GM23338 (cell line): ENCODE measurements around the gene DMRTC2. TPM values are rescaled to one million over a fixed set of nuclear protein-coding genes. Genes with fewer than 3 reads are reported as not detected.

Experiments
- ATAC-seq: fragments of 200-7000 bp; cut with Tn5 transposase; 3 replicates; pipeline ENCODE4 v1.9.1; 2020
- DNase-seq: peaks from one replicate; pipeline ENCODE4 v3.0.0-alpha.2; 2015; ENCODE audit warnings: low spot score
- H2AFZ ChIP-seq: fragments of 200-600 bp; sonication (generic); 2 replicates; pipeline ENCODE4 v1.8.0; 2016; ENCODE audit warnings: antibody characterized with exemption, mild to moderate bottlenecking, moderate library complexity
- H3F3A ChIP-seq: fragments of 200-600 bp; sonication (generic); replicated peaks from 2 replicates; pipeline ENCODE4 v1.8.0; 2017; ENCODE audit warnings: antibody characterized with exemption, mixed run types, low read depth
- H3K27ac ChIP-seq: fragments of 200-600 bp; sonication (generic); 2 replicates; pipeline ENCODE4 v1.6.1; 2016; ENCODE audit warnings: low read depth
- H3K27me3 ChIP-seq: fragments of 200-600 bp; sonication (generic); 2 replicates; pipeline ENCODE4 v1.8.0; 2016; ENCODE audit warnings: mild to moderate bottlenecking, mixed run types, moderate library complexity; ENCODE audit not compliant: insufficient read depth
- H3K36me3 ChIP-seq: fragments of 200-600 bp; sonication (generic); 2 replicates; pipeline ENCODE4 v1.8.0; 2016; ENCODE audit warnings: mild to moderate bottlenecking; ENCODE audit not compliant: insufficient read depth
- H3K4me1 ChIP-seq: fragments of 200-600 bp; sonication (generic); 2 replicates; pipeline ENCODE4 v1.8.0; 2016; ENCODE audit warnings: mild to moderate bottlenecking, moderate library complexity; ENCODE audit not compliant: insufficient read depth
- H3K4me2 ChIP-seq: fragments of 200-600 bp; sonication (generic); 2 replicates; pipeline ENCODE4 v1.7.1; 2017; ENCODE audit warnings: mixed run types
- H3K4me3 ChIP-seq: fragments of 200-600 bp; sonication (generic); 2 replicates; pipeline ENCODE4 v1.6.1; 2016; ENCODE audit warnings: mixed run types
- H3K79me2 ChIP-seq: fragments of 200-600 bp; sonication (generic); replicated peaks from 2 replicates; pipeline ENCODE4 v1.8.0; 2017; ENCODE audit warnings: mild to moderate bottlenecking; ENCODE audit not compliant: insufficient read depth
- H3K9me2 ChIP-seq: fragments of 200-600 bp; sonication (generic); 2 replicates; pipeline ENCODE4 v1.8.0; 2017; ENCODE audit not compliant: insufficient read depth
- H4K20me1 ChIP-seq: fragments of 200-600 bp; sonication (generic); replicated peaks from 2 replicates; pipeline ENCODE4 v1.8.0; 2017; ENCODE audit warnings: mild to moderate bottlenecking; ENCODE audit not compliant: insufficient read depth
- H3K27ac Mint-ChIP-seq: 2 replicates; pipeline ENCODE4 v1.8.0; 2020; ENCODE audit warnings: inconsistent platforms, mild to moderate bottlenecking, moderate library complexity, mixed read lengths
- H3K27me3 Mint-ChIP-seq: 3 replicates; pipeline ENCODE4 v1.8.0; 2022; ENCODE audit warnings: low read depth, mild to moderate bottlenecking, moderate library complexity, mixed read lengths, inconsistent platforms; ENCODE audit not compliant: insufficient read depth, poor library complexity
- H3K36me3 Mint-ChIP-seq: 3 replicates; pipeline ENCODE4 v1.8.0; 2021; ENCODE audit warnings: low read depth, mild to moderate bottlenecking, inconsistent platforms, moderate library complexity, mixed read lengths
- H3K4me1 Mint-ChIP-seq: 3 replicates; pipeline ENCODE4 v1.8.0; 2020; ENCODE audit warnings: mild to moderate bottlenecking, inconsistent platforms, mixed read lengths
- H3K4me3 Mint-ChIP-seq: 3 replicates; pipeline ENCODE4 v1.8.0; 2021; ENCODE audit warnings: moderate library complexity, mild to moderate bottlenecking, inconsistent platforms, mixed read lengths
- H3K9me3 Mint-ChIP-seq: 3 replicates; pipeline ENCODE4 v1.8.0; 2020; ENCODE audit warnings: moderate library complexity, mild to moderate bottlenecking, inconsistent platforms, mixed read lengths
- CREB1 ChIP-seq: fragments of 250-450 bp; sonication (Bioruptor Pico); IDR thresholded peaks from 2 replicates; pipeline ENCODE4 v1.5.0; 2020; ENCODE audit warnings: low read depth, mild to moderate bottlenecking, moderate library complexity
- EZH2 ChIP-seq: fragments of 200-600 bp; sonication (generic); IDR thresholded peaks from one replicate; pipeline ENCODE4 v1.8.0; 2017; ENCODE audit warnings: antibody characterized with exemption, mild to moderate bottlenecking, low read depth; ENCODE audit not compliant: unreplicated experiment
- EZH2phosphoT487 ChIP-seq: fragments of 200-600 bp; sonication (generic); IDR thresholded peaks from one replicate; pipeline ENCODE4 v1.8.1; 2018; ENCODE audit warnings: antibody characterized with exemption; ENCODE audit not compliant: unreplicated experiment
- JUNB ChIP-seq: IDR thresholded peaks from one replicate; pipeline ENCODE4 v1.6.1; 2016; ENCODE audit warnings: antibody characterized with exemption; ENCODE audit not compliant: unreplicated experiment
- NANOG ChIP-seq: IDR thresholded peaks from 2 replicates; pipeline ENCODE4 v1.6.1; 2016; ENCODE audit warnings: antibody characterized with exemption, borderline replicate concordance
- STAT1 ChIP-seq: IDR thresholded peaks from one replicate; pipeline ENCODE4 v1.6.1; 2016; ENCODE audit warnings: antibody characterized with exemption; ENCODE audit not compliant: unreplicated experiment
- ZNF114 ChIP-seq: fragments of 250-450 bp; sonication (Bioruptor Pico); IDR thresholded peaks from 2 replicates; pipeline ENCODE4 v1.5.0; 2020; ENCODE audit warnings: mild to moderate bottlenecking, moderate library complexity
- ZNF331 ChIP-seq: fragments of 250-450 bp; sonication (Bioruptor Pico); IDR thresholded peaks from 2 replicates; pipeline ENCODE4 v1.5.0; 2020; ENCODE audit warnings: low read depth, mild to moderate bottlenecking, moderate library complexity
- polyA plus RNA-seq: library from polyadenylated mRNA; unstranded; fragments of >200 nt; fragmentation: Nextera tagmentation; extraction: Ambion mirVana; gene quantifications from 2 replicates; pipeline ENCODE4 v1.2.1, GENCODE V29; 2016
- total RNA-seq: library from RNA; depleted of rRNA; stranded (reverse); fragments of >200 nt; shearing (Covaris generic); gene quantifications from 2 replicates; pipeline ENCODE4 v1.2.3, GENCODE V29; 2014
- TF ChIP-seq, protein P1 (sequence below): IDR thresholded peaks from one replicate; pipeline ENCODE4 v1.6.1; 2018; ENCODE audit warnings: antibody characterized with exemption; ENCODE audit not compliant: unreplicated experiment
- TF ChIP-seq, protein P2 (sequence below): fragments of 250-450 bp; sonication (Bioruptor Pico); IDR thresholded peaks from 2 replicates; pipeline ENCODE4 v1.5.0; 2020; ENCODE audit warnings: mild to moderate bottlenecking, moderate library complexity

Gene DMRTC2
- total and polyA plus RNA-seq, 2 experiments from 2014 or later: 0.21 TPM; not detected in 1

DNA sequence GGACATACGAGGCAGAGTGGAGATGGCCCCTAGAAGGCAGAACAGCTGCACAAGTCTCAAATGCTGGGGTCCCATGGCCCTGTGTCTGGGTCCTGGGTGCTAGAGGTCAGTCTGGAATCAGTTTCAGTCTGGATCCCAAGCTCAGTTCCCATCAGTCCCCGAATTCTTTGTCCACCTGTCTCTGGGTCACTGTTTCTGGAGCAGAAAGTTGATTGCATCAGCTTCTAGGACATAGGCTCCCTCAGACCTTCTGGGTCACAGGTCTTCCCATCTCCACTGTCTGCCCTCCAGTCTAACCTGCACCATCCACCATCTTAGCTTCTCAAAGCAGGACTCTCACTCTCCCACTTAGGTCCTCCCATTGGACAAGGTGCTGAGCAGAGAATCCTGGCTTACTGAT, 5.6 kb upstream of the DMRTC2 start (continued):
- TF ChIP-seq, protein P1, sequence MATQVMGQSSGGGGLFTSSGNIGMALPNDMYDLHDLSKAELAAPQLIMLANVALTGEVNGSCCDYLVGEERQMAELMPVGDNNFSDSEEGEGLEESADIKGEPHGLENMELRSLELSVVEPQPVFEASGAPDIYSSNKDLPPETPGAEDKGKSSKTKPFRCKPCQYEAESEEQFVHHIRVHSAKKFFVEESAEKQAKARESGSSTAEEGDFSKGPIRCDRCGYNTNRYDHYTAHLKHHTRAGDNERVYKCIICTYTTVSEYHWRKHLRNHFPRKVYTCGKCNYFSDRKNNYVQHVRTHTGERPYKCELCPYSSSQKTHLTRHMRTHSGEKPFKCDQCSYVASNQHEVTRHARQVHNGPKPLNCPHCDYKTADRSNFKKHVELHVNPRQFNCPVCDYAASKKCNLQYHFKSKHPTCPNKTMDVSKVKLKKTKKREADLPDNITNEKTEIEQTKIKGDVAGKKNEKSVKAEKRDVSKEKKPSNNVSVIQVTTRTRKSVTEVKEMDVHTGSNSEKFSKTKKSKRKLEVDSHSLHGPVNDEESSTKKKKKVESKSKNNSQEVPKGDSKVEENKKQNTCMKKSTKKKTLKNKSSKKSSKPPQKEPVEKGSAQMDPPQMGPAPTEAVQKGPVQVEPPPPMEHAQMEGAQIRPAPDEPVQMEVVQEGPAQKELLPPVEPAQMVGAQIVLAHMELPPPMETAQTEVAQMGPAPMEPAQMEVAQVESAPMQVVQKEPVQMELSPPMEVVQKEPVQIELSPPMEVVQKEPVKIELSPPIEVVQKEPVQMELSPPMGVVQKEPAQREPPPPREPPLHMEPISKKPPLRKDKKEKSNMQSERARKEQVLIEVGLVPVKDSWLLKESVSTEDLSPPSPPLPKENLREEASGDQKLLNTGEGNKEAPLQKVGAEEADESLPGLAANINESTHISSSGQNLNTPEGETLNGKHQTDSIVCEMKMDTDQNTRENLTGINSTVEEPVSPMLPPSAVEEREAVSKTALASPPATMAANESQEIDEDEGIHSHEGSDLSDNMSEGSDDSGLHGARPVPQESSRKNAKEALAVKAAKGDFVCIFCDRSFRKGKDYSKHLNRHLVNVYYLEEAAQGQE: no peak
- TF ChIP-seq ZNF331 (CRISPR knock-in tag): no peak
- TF ChIP-seq STAT1: no peak
- TF ChIP-seq JUNB: no peak
- no peak for TF ChIP-seq EZH2phosphoT487
- no peak for TF ChIP-seq EZH2
- no peak for TF ChIP-seq ZNF114 (CRISPR knock-in tag)
- no peak for TF ChIP-seq NANOG
- no peak for TF ChIP-seq CREB1 (CRISPR knock-in tag)

DNA sequence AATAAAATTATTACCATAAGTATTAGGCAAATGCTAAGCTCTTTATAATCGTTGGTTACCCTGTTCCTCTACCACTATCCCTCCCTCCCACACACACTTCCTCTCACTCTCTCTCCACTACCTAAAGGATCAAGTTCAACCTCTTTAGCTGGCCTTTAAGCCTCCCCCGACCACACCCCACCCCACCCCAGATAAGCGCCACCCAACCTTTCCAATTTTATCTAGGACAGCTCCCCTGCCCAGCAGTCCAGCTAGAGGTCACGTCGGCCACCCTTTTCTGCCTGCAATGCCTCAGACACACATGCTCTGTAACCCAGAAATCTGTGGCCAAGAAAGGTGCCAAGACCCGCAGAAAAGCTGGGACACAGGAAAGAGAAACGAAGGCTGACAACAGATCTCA, 1.5 kb upstream of the DMRTC2 start:
- peaks cover 5% of the 10 kb centered on the region; the same call in 2 of the 3 replicates for H3K36me3 Mint-ChIP-seq
- no peaks in the 10 kb centered on the region for H4K20me1 ChIP-seq
- no peaks in the 10 kb centered on the region for H3K79me2 ChIP-seq
- H3F3A ChIP-seq: no peaks in the 10 kb centered on the region
- no peaks in the 10 kb centered on the region for H3K27me3 ChIP-seq
- no peak overlapping the region for H3K27ac Mint-ChIP-seq
- no peak overlapping the region for H3K4me3 Mint-ChIP-seq
- H3K4me1 ChIP-seq: no peaks in the 10 kb centered on the region
- ATAC-seq (no peak), DNase-seq (no peak)
- H3K27ac ChIP-seq: no peak overlapping the region
- H2AFZ ChIP-seq: no peak overlapping the region
- H3K36me3 ChIP-seq: no peaks in the 10 kb centered on the region
- no peak overlapping the region for H3K4me3 ChIP-seq
- peaks cover 18% of the 10 kb centered on the region for H3K27me3 Mint-ChIP-seq
- H3K9me3 Mint-ChIP-seq: peaks cover 14% of the 10 kb centered on the region; the same call in 2 of the 3 replicates
- H3K9me2 ChIP-seq: no peaks in the 10 kb centered on the region
- no peak overlapping the region for H3K4me2 ChIP-seq
- H3K4me1 Mint-ChIP-seq: no peaks in the 10 kb centered on the region; the same call in 2 of the 3 replicates
- TF ChIP-seq, protein P2, sequence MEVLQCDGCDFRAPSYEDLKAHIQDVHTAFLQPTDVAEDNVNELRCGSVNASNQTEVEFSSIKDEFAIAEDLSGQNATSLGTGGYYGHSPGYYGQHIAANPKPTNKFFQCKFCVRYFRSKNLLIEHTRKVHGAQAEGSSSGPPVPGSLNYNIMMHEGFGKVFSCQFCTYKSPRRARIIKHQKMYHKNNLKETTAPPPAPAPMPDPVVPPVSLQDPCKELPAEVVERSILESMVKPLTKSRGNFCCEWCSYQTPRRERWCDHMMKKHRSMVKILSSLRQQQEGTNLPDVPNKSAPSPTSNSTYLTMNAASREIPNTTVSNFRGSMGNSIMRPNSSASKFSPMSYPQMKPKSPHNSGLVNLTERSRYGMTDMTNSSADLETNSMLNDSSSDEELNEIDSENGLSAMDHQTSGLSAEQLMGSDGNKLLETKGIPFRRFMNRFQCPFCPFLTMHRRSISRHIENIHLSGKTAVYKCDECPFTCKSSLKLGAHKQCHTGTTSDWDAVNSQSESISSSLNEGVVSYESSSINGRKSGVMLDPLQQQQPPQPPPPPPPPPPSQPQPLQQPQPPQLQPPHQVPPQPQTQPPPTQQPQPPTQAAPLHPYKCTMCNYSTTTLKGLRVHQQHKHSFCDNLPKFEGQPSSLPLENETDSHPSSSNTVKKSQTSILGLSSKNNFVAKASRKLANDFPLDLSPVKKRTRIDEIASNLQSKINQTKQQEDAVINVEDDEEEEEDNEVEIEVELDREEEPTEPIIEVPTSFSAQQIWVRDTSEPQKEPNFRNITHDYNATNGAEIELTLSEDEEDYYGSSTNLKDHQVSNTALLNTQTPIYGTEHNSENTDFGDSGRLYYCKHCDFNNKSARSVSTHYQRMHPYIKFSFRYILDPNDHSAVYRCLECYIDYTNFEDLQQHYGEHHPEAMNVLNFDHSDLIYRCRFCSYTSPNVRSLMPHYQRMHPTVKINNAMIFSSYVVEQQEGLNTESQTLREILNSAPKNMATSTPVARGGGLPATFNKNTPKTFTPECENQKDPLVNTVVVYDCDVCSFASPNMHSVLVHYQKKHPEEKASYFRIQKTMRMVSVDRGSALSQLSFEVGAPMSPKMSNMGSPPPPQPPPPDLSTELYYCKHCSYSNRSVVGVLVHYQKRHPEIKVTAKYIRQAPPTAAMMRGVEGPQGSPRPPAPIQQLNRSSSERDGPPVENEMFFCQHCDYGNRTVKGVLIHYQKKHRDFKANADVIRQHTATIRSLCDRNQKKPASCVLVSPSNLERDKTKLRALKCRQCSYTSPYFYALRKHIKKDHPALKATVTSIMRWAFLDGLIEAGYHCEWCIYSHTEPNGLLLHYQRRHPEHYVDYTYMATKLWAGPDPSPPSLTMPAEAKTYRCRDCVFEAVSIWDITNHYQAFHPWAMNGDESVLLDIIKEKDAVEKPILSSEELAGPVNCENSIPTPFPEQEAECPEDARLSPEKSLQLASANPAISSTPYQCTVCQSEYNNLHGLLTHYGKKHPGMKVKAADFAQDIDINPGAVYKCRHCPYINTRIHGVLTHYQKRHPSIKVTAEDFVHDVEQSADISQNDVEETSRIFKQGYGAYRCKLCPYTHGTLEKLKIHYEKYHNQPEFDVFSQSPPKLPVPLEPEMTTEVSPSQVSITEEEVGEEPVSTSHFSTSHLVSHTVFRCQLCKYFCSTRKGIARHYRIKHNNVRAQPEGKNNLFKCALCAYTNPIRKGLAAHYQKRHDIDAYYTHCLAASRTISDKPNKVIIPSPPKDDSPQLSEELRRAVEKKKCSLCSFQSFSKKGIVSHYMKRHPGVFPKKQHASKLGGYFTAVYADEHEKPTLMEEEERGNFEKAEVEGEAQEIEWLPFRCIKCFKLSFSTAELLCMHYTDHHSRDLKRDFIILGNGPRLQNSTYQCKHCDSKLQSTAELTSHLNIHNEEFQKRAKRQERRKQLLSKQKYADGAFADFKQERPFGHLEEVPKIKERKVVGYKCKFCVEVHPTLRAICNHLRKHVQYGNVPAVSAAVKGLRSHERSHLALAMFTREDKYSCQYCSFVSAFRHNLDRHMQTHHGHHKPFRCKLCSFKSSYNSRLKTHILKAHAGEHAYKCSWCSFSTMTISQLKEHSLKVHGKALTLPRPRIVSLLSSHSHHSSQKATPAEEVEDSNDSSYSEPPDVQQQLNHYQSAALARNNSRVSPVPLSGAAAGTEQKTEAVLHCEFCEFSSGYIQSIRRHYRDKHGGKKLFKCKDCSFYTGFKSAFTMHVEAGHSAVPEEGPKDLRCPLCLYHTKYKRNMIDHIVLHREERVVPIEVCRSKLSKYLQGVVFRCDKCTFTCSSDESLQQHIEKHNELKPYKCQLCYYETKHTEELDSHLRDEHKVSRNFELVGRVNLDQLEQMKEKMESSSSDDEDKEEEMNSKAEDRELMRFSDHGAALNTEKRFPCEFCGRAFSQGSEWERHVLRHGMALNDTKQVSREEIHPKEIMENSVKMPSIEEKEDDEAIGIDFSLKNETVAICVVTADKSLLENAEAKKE: no peak
- TF ChIP-seq, protein P1: no peak
- TF ChIP-seq EZH2phosphoT487: no peak
